HG02588 (cell line): ENCODE measurements around the gene SCNN1B.
"Not testable (repeated sequence)": the region's sequence is repeated elsewhere in the genome, so short reads cannot be mapped to it uniquely, and the experiment has no call there.

Experiments used
- ATAC-seq: cut with Tn5 transposase; IDR thresholded peaks from one replicate; pipeline ENCODE4 v1.9.1; 2021; ENCODE audit warnings: mild to moderate bottlenecking, moderate library complexity; ENCODE audit not compliant: unreplicated experiment

SCNN1B gene

GRCh38 chr16:23348579-23349469, 46.7 kb downstream of the SCNN1B start:
- ATAC-seq = no peak

GRCh38 chr16:23351360-23351759, 49.3 kb downstream of the SCNN1B start:
- no peak for ATAC-seq

GRCh38 chr16:23353440-23353839, 51.3 kb downstream of the SCNN1B start:
- ATAC-seq = no peak

GRCh38 chr16:23354246-23354645, 52.1 kb downstream of the SCNN1B start:
- no peak for ATAC-seq

GRCh38 chr16:23355106-23355670, 53.1 kb downstream of the SCNN1B start:
- ATAC-seq = no peak

- ATAC-seq = no peak
Observed at GRCh38 chr16:23356941-23357340, 54.8 kb downstream of the SCNN1B start.

- ATAC-seq = no peak
Observed at GRCh38 chr16:23357761-23358290, 55.7 kb downstream of the SCNN1B start.

- no peak for ATAC-seq
Observed at GRCh38 chr16:23359092-23359760, 57.1 kb downstream of the SCNN1B start.

GRCh38 chr16:23362460-23363317, 60.6 kb downstream of the SCNN1B start:
- ATAC-seq = no peak

- ATAC-seq = no peak
Observed at GRCh38 chr16:23365602-23366240, 63.6 kb downstream of the SCNN1B start.

GRCh38 chr16:23366341-23366740, 64.2 kb downstream of the SCNN1B start:
- ATAC-seq = not testable (repeated sequence)

- no peak for ATAC-seq
Observed at GRCh38 chr16:23367564-23367963, 65.5 kb downstream of the SCNN1B start.

GRCh38 chr16:23367988-23368387, 65.9 kb downstream of the SCNN1B start:
- ATAC-seq = no peak

- ATAC-seq = no peak
Observed at GRCh38 chr16:23368469-23368868, 66.4 kb downstream of the SCNN1B start.

- no peak for ATAC-seq
Observed at GRCh38 chr16:23369416-23369815, 67.3 kb downstream of the SCNN1B start.

GRCh38 chr16:23371368-23371767, 69.3 kb downstream of the SCNN1B start:
- ATAC-seq = no peak

GRCh38 chr16:23373436-23374219, 71.5 kb downstream of the SCNN1B start:
- no peak for ATAC-seq

GRCh38 chr16:23374721-23375510, 72.8 kb downstream of the SCNN1B start:
- ATAC-seq = no peak

- no peak for ATAC-seq
Observed at GRCh38 chr16:23375643-23376042, 73.5 kb downstream of the SCNN1B start.
